GM23338 (cell line): Measurements from ENCODE around the gene PYGO2.

Experiments used
- CREB1 ChIP-seq: fragments of 250-450 bp; sonication (Bioruptor Pico); IDR thresholded peaks from 2 replicates; pipeline ENCODE4 v1.5.0; 2020; ENCODE audit warnings: low read depth, mild to moderate bottlenecking, moderate library complexity
- CTCF ChIP-seq, 2 experiments: fragments of 200-600 bp in 1 of 2; sonication (generic) in 1 of 2; conservative IDR thresholded peaks; 2 replicates each; pipeline versions ENCODE4 v1.5.1 to v1.6.1; 2016 to 2017; ENCODE audit warnings: antibody characterized with exemption in 2 of 2, low read depth in 2 of 2, mild to moderate bottlenecking in 2 of 2, moderate library complexity in 1 of 2
- ETS1 ChIP-seq: IDR thresholded peaks from 2 replicates; pipeline ENCODE4 v1.6.1; 2016; ENCODE audit warnings: antibody characterized with exemption
- EZH2 ChIP-seq: fragments of 200-600 bp; sonication (generic); IDR thresholded peaks from one replicate; pipeline ENCODE4 v1.8.0; 2017; ENCODE audit warnings: antibody characterized with exemption, mild to moderate bottlenecking, low read depth; ENCODE audit not compliant: unreplicated experiment
- EZH2phosphoT487 ChIP-seq: fragments of 200-600 bp; sonication (generic); IDR thresholded peaks from one replicate; pipeline ENCODE4 v1.8.1; 2018; ENCODE audit warnings: antibody characterized with exemption; ENCODE audit not compliant: unreplicated experiment
- JUNB ChIP-seq: IDR thresholded peaks from one replicate; pipeline ENCODE4 v1.6.1; 2016; ENCODE audit warnings: antibody characterized with exemption; ENCODE audit not compliant: unreplicated experiment
- NANOG ChIP-seq: IDR thresholded peaks from 2 replicates; pipeline ENCODE4 v1.6.1; 2016; ENCODE audit warnings: antibody characterized with exemption, borderline replicate concordance
- POLR2AphosphoS5 ChIP-seq: IDR thresholded peaks from 2 replicates; pipeline ENCODE4 v1.6.1; 2016; ENCODE audit warnings: antibody characterized with exemption, low read depth
- REST ChIP-seq: IDR thresholded peaks from one replicate; pipeline ENCODE4 v1.6.1; 2018; ENCODE audit warnings: antibody characterized with exemption; ENCODE audit not compliant: unreplicated experiment
- ZNF114 ChIP-seq: fragments of 250-450 bp; sonication (Bioruptor Pico); IDR thresholded peaks from 2 replicates; pipeline ENCODE4 v1.5.0; 2020; ENCODE audit warnings: mild to moderate bottlenecking, moderate library complexity
- ZNF462 ChIP-seq: fragments of 250-450 bp; sonication (Bioruptor Pico); IDR thresholded peaks from 2 replicates; pipeline ENCODE4 v1.5.0; 2020; ENCODE audit warnings: mild to moderate bottlenecking, moderate library complexity

- TF ChIP-seq CTCF (conservative IDR thresholded peaks at IDR 0.05; ENCODE audit: low read depth in 2 of 2) (no peak), ZNF114 (no peak), POLR2AphosphoS5 (no peak), EZH2 (no peak), REST (no peak), JUNB (no peak), ETS1 (no peak), EZH2phosphoT487 (no peak), CREB1 (no peak), NANOG (no peak), ZNF462 (CRISPR knock-in tag) (no peak)
These were observed 671 bp upstream of the PYGO2 start for GRCh38 chr1:154962156-154962749.
